Measurements from ENCODE around the gene SOX10.
"Not testable (repeated sequence)": the region's sequence is repeated elsewhere in the genome, so short reads cannot be mapped to it uniquely, and the experiment has no call there.

Gene SOX10

DNA sequence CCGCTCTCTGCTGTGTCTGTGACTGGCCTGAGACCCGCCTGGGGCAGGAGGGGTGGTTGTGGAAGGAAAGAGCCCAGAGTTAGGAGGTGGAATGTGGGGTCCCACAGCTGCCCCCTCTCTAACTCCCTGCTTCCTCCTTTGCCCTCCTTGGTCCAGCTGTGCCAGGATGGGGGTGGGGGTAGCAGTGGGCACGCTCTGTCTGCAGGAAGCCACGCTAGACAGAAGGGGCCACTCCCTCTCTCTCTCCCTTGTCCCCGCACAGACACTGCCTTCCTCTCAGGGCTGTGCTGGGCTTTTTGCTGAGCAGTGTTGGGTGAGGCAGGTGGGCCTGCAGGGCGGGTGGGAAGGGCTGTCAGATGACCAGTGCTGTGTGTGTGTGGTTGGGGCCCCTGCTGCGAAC, 2.0 kb upstream of the SOX10 start:
- no peak for DNase-seq (ENCODE audit: low read depth in 4 of 4, low spot score in 1 of 4)

DNA sequence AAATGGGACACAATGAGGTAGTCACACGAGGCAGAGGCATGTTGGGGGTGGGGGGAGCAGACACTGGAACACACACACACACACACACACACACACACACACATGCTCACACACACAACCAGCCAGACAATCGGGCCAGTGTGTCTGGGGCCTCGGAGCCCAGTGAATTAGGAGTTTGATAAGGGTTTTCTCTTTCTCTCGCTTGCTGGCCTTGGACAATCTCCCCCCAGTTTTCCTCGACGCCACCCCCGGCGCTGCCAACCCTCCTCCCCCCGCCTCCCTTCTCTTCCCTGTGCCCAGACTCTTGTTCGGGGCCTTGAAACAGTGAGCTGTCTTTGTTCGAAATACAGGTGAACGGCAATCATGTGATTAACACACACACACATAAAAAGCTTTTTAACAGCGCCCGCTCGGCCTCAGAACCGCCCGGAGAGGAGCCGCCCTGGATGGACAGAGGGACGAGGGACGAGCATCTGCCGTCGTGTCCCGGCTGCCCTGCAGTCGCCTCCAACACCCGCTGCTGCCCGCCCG, 1.5 kb upstream of the SOX10 start:
- no peak for DNase-seq (ENCODE audit: low read depth in 4 of 4, low spot score in 1 of 4)

DNA sequence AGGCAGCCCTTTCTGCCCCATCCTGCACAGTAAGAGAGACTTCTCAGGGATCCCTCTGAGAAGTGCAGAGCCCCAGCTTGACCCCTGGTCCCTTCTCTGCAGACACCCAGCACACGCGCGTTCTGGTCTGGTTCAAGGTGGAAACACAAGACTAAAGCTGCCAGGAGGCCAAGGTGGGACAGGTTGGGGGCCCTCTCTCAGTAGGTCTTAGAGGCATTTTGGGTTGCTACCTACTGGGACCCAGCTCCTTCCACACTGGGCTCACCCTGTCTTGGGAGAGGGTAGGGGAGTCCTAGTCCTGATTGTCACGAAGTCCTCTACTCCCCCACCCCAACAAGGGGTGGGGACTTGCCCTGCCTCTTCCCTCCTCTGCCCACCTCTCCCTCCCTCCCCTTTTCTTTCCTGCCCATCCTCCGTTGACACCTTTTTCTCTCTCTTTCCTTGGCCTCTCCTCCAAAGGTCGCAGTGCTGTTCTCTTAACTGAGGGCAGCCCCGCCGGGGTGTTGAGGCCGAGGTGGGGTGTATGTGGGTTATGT, 763 bp upstream of the SOX10 start:
- DNase-seq (ENCODE audit: low read depth in 4 of 4, low spot score in 1 of 4): no peak

DNA sequence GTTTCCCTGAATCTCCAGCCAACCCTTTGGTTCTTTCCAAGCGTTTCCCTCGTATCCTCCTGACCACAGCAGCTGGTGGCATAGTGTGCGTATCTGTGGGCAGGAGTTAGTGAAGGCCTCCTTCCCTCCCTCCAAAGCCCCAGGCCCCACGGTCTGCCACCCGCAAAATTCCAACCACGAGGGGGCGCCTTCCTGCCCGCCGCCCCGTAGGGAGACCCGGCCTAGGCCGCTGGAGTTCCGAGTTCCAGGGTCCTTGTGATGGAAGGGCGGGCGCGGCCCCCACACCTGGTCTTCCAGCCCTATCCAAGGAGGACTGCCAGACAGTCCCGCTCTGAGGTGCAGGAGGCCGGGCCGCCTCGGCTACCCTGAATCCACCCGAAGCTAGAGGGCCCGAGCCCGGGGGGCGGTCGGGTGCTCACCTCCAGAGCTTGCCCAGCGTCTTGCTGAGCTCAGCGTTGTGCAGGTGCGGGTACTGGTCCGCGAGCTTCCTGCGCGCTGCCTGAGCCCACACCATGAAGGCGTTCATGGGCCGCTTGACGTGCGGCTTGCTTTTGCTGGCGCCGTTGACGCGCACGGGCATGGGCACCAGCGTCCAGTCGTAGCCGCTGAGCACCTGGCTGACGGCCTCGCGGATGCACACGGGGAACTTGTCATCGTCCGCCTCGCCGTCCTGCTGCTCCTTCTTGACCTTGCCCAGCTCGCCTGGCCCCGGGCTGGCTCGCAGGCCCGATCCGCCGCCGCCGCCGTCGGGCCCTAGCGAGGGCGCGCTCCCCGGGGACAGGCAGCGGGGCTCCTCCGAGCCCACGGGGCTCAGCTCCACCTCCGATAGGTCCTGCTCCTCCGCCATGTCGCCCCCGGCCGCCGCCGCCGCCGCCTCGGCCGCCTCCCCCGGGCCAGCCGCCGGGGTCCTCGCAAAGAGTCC, 1.2 kb downstream of the SOX10 start:
- no peak for DNase-seq (ENCODE audit: low read depth in 4 of 4, low spot score in 1 of 4)

DNA sequence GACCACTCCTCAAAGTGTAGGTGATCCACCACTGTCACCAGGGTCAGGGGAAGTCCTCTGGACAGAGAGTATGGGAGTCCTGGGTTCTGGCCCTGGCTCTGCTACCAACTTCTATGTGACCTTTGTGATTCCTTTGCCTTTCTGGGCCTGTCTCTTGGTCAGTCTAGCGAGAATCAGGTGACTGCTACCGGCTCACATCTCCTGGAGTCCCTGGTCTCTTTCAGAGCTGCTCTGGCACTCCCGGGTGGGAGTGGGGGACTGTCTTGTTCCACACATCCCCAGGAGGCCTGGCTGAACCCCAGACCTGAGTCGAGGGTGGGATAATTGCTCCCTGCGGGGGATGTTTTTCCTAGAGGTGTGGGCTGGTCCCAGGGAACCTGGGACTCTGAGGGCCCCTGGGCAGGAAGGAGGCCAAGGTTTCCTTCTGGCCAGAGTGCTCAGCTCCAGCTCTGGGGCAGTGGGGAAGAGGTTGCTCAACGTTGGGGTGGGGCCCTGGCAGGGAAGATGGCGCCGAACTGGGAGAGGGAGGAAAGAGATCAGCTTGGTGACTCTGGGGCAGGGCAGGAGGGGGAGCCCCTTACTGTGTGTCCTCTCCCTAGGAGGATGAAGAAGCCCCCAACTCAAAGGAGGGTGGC, 2.1 kb downstream of the SOX10 start:
- DNase-seq (ENCODE audit: low read depth in 4 of 4, low spot score in 1 of 4): no peak

DNA sequence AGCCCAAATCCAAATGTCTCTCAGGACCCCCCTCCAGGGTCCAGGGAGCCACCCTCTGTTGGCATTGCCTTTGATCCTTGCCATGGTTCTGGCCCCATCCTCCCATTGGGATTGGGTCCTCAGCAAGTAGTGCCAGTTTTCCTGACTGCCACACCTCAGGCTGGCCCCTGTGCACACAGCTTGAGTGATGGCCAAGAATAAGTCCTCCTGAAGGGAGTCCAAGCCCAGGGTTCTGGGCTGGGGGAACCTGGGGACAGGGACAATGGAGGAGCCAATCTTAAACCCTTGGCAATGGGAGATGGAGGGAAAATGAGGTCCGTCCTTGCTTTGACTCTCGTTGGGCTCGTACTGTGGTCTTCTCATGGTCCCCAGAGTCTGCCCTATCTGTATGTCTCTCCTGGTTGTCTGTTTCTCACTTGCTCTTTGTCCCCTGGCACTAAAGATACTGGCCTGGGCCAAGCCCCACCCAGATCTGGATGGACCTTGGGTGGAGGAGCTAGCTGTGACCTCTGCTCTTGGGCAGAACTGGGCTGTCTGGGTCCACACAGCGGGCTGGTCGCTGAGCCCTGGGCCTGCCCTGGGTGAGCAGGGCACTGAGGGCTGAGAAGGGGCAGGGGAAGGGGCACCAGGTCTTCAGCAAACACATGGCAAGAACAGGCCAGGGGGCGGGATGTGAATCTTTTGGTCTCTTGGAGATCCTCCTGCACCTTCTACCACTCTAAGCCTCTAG, 2.9 kb downstream of the SOX10 start:
- no peak for DNase-seq (ENCODE audit: low read depth in 4 of 4, low spot score in 1 of 4)

DNA sequence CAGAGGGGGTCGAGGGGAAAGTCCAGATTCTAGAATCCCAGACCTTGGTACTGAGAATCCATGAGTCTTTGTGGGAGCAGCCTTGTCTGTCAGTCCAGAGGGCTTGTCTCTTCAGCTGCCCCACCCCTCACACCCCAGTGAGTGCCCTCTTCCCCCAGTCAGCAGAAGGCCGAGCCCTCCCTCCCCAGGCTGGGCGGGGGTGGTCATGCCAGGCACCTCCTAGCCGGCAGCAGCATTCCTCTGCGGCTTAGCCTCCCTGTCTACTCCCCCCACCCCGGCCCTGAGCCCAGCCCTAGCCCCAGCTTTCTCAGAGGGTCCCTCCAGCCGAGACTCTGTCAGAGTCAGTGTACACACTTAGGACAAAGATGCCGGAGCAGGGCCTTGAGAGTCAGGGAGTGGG, 4.6 kb downstream of the SOX10 start:
- DNase-seq (ENCODE audit: low read depth in 4 of 4, low spot score in 1 of 4): no peak

DNA sequence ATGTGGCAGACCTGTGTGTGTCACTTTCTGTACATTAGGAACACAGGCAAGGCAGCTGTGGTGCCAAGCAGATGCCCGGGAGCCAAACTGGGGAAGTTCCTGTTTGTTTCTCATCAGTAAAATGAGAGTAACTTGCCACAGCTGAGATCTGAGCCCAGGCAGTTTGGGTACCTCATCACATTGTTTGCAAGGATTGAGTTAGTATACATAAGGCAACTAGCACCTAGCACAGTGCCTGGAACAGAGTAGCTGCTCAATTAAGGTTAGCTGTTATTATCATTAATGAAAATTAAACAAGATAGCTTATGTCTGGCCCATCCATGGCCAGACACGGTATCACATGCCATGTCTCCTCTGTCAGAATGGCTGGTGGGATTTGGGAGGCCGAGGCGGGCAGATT, 7.8 kb downstream of the SOX10 start:
- DNase-seq (ENCODE audit: low read depth in 4 of 4, low spot score in 1 of 4): no peak

DNA sequence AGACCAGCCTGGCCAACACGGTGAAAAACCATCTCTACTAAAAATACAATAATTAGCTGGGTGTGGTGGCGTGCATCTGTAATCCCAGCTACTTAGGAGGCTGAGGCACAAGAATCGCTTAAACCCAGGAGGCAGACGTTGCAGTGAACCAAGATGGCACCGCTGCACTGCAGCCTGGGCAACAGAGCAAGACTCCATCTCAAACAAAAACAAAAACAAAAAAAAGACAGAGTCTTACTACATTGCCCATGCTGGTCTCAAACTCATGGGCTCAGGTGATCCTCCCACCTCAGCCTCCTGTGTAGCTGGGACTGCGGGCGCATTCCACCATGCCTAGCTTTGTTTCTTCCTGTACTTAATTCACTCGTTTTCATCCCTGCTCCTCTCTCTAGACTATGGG, 8.3 kb downstream of the SOX10 start:
- DNase-seq (ENCODE audit: low read depth in 4 of 4, low spot score in 1 of 4): not testable (repeated sequence)

DNA sequence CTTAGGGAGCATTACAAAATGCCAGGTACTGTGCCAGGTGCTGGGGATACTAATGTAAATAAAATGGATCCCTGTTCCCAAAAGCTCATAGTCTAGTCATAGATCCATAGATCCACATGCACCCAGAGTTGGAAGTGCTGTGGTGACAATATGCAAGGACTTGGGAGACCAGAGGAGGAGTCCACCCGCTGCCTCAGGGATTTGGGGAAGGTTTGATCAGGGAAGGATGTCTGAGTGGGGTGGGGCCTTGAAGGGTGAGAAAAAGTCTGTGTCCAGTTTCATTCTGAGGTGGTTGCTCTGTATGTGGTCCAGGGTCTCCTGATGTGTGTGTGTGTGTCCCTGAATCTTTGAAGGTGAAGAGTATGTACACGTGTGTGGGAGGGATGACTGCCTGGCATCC, 9.2 kb downstream of the SOX10 start:
- DNase-seq (ENCODE audit: low read depth in 4 of 4, low spot score in 1 of 4): no peak

DNA sequence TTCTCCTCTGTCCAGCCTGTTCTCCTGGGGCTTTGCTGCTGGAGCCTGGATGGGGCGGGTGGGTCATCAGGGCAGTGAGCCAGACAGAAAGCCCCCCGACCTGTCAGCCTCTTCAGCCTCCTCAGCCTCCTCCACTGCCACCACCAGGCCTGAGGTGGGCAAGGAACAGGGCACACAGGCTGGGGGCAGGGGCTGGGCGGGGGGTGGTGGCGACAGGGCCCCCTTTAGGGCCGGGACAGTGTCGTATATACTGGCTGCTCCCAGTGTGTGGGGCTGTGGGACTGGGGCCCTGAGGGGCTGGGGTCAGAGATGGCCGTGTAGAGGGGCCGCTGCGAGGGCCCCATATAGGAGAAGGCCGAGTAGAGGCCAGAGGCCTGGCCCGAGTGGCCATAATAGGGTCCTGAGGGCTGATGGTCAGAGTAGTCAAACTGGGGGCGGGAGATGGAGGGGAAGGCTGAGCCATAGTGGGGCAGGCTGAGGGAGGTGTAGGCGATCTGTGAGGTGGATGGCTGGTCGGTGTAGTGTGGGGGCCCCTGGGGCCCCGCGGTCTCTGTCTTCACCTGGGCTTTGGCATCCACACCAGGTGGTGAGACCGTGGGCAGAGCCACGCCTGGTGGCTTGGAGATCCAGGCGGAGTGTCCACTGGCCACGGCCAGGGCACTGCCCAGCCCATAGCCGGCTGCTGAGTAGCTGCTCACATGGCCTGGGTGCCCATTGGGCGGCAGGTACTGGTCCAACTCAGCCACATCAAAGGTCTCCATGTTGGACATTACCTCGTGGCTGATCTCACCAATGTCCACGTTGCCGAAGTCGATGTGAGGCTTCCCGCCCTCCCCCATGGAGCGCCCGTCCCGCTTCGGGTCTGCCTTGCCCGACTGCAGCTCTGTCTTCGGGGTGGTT, 10.8 kb downstream of the SOX10 start:
- DNase-seq (ENCODE audit: low read depth in 4 of 4, low spot score in 1 of 4): no peak

DNA sequence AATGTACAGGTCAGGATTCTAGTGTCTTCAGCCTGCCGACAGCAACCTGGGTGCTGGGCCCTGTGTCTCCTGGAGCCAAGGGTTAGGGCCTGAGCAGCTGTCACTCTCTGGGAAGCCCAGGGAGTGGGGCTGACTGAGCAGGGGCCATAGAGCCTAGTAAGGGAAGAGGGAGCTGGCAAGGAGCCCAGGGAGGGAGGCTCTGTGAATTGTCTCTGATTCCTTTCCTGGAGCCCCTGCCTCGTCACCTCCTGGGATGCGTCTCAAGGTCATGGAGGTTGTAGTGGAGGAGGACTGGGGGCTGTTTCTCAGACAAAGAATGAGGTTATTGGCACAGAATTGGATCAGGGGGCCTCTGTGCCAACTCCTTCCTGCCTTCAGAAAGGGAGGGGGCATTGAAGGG, 11.8 kb downstream of the SOX10 start:
- no peak for DNase-seq (ENCODE audit: low read depth in 4 of 4, low spot score in 1 of 4)

DNA sequence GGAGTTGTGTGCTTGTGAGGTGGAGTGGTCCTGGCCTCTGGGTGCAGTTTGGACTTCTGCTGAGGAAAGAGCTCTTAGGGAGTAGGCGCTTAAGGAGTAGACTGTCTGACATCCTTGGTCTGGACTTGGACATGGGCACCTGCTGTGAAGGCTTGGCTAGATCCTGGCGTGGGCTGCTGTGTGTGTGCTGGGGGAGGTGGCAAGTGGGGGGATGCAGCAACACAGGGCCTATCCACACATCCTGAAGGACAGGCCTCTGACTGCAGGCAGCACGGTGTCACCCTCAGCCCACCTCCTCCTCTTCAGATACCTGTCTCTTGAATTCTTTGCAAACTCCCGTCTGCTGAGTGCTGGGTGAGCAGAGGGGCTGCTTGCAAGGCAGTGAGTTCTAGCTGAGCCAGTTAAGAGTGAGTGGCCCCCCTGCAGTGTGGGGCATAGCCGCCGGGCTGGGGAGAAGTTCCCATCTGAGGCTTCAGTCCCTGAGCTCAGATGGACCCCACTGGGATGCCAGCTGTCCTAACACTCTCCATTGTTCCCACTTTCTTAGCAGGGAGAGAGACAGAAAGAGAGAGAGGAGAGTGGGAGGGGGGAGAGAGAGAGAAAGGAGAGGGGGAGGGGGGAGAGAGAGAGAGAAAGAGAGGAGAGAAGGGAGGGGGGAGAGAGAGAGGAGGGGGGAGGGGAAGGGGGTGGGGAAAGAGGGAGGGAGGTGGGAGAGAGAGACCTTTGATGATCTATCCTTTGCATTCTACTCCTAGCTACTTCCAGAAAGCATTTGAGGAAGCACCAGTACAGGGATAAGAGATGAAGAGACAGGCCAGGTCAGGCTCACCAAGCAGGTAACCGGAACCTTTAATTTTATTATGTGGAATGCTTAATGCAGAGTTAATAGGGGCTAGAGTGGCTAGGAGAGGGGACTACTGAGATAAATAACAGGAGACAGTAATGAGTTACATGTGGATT, 12.6 kb downstream of the SOX10 start:
- DNase-seq (ENCODE audit: low read depth in 4 of 4, low spot score in 1 of 4): no peak

DNA sequence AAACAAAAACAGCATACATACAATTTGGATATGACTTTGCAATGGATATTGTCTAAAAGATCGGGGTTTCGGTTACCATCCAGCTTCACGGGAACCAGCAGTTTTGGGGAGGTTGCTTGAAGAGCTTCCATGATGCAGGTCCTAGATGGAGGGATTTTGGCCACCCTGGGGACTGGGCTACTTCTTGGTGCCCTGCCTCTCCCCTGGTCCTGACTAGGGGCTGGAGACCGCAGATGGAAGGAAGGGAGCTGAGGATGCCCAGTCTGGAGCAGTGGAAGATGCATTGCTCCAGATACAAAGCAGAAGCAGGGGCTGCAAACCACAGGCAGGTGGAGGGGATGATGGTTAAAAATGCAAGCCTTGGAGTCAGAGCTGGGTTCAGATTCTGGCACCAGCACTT, 13.5 kb downstream of the SOX10 start:
- no peak for DNase-seq (ENCODE audit: low read depth in 4 of 4, low spot score in 1 of 4)

DNA sequence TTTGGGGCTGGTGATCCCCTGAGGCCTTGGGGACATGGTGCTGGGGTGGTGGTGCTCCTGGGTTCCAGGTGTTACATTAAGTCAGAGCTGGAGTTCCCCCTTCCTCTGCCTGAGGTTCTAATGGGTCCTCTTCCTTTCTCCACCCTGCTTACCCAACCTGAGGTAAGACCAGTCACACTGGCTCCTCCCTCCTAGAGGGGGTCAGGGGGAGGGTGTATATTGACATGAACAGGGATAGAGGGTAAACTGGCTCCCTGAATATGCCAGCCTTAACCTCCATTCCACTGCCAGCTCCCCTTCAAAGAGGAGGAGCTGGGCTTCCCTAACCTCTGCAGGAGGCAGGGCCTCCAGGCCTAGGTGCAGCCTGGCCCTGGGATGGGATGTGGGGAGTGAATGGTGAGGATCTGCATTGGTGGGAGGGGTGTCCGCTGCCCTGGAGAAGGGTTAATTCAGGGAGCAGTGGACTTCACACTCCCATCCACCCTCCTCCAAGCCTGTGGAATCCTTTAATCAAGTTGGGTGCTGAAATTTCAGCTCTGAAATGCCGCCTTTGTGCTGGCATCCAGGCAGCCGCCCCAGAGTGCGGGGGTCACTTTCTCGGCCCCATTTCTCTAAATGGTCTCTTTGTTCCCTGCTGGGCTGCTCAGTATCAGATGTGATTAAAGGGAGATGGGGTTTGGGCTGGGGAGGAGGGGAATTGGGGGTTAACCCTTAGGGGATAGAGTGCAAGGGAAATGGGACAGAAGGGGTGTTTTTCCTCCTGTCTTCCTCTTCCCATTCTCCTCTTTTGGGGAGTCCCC, 15.7 kb downstream of the SOX10 start:
- no peak for DNase-seq (ENCODE audit: low read depth in 4 of 4, low spot score in 1 of 4)

DNA sequence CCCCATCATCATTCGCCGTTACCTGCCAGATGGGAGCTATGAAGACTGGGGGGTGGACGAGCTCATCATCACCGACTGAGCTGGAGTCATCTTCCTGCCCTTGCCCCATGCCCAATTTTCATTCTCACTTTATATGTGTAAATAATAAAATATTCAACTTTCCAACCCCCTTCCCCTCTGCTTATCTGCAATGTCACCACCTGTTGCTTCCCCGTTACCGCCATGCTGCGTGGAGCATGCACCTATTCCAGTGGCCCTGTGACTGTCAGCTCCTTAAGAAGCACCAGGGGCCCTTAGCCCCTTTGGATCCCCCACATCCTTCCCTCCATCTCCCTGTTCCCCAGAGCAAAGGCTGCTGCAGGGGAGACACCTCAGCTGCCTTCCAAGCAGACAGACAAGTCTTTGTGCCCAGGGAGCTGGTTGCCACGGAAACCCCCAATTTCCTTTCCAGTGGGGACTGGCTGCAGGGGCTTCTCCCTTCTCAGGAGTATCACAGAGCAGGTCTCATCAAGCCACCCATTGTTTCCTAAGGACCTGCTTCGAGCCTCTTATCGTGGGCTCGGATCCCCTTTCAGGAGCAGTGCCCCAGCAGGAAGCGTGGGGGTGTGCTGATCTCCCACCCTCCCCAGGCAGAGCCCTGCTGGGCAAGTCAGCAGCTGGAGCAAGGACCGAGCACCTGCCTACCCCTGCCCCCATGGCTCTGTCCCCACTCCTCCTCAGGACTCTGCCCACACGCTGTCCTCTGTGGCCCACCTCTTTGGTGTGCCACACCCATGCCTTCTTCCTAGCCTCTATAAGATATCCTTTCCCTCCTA, 16.5 kb downstream of the SOX10 start:
- no peak for DNase-seq (ENCODE audit: low read depth in 4 of 4, low spot score in 1 of 4)

DNA sequence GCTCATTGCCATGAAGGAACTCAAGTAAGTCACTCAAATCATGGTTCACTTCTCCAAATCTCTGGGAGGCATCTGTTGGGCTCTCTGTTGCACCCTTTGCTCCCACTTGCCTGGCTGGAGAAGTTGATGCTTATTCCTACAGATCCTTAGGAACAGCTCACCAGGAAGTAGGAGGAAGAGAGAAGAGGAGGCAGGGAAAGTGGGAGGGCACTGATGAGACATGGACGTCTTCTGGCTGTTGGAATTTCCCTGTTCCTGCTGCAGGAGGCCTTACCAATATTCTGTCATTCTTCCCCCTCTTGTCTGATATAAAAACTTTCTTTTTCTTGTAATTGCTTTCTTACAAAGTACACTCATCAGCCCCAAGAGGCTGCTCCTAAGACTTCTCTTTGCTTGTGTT, 17.2 kb downstream of the SOX10 start:
- DNase-seq (ENCODE audit: low read depth in 4 of 4, low spot score in 1 of 4): no peak

All from stimulated activated CD4-positive, alpha-beta T cell treated with anti-CD3 and anti-CD28 coated beads, Interleukin-1b, Interleukin-23, amount 100 ng/mL, for 24 hours (primary cell).